Measurements from ENCODE around the gene CATSPERD.
A peak's percentile ranks its signal among the peaks of the same experiment; 100 is the strongest.

Gene CATSPERD

GRCh38 chr19:5787409-5788182, 67.2 kb downstream of the CATSPERD start:
- no peak for DNase-seq (ENCODE audit: low read depth in 2 of 2)

- DNase-seq (ENCODE audit: low read depth in 2 of 2) = no peak
Observed at GRCh38 chr19:5788422-5788821, 68.0 kb downstream of the CATSPERD start.

- DNase-seq (ENCODE audit: low read depth in 2 of 2) = no peak
Observed at GRCh38 chr19:5789351-5789761, 68.9 kb downstream of the CATSPERD start.

- no peak for DNase-seq (ENCODE audit: low read depth in 2 of 2)
Observed at GRCh38 chr19:5789886-5790558, 69.6 kb downstream of the CATSPERD start.

GRCh38 chr19:5790559-5791520, 70.4 kb downstream of the CATSPERD start, which contains the start of gene DUS3L:
DUS3L (minus strand) TSS chr19:5791163; CDS start chr19:5791141, 22 bp downstream.
- DNase-seq (ENCODE audit: low read depth in 2 of 2) = peak; percentile 89 to 90

- DNase-seq (ENCODE audit: low read depth in 2 of 2) = no peak
Observed at GRCh38 chr19:5792224-5792623, 71.8 kb downstream of the CATSPERD start.

GRCh38 chr19:5793188-5793587, 72.8 kb downstream of the CATSPERD start:
- no peak for DNase-seq (ENCODE audit: low read depth in 2 of 2)

GRCh38 chr19:5795382-5795919, 75.0 kb downstream of the CATSPERD start:
- no peak for DNase-seq (ENCODE audit: low read depth in 2 of 2)

GRCh38 chr19:5798244-5798643, 77.8 kb downstream of the CATSPERD start:
- no peak for DNase-seq (ENCODE audit: low read depth in 2 of 2)

GRCh38 chr19:5799247-5800241, 79.1 kb downstream of the CATSPERD start:
- no peak for DNase-seq (ENCODE audit: low read depth in 2 of 2)

GRCh38 chr19:5800361-5801270, 80.2 kb downstream of the CATSPERD start:
- no peak for DNase-seq (ENCODE audit: low read depth in 2 of 2)

GRCh38 chr19:5801796-5802619, 81.6 kb downstream of the CATSPERD start:
- no peak for DNase-seq (ENCODE audit: low read depth in 2 of 2)

GRCh38 chr19:5803441-5803751, 83.0 kb downstream of the CATSPERD start:
- DNase-seq (ENCODE audit: low read depth in 2 of 2) = no peak

GRCh38 chr19:5803752-5804515, 83.5 kb downstream of the CATSPERD start:
- DNase-seq (ENCODE audit: low read depth in 2 of 2) = peak; percentile 81 to 87

- DNase-seq (ENCODE audit: low read depth in 2 of 2) = peak in 1 of 2 donors; percentile 11
Observed at GRCh38 chr19:5804516-5805461, 84.4 kb downstream of the CATSPERD start, which contains the start of gene NRTN. NRTN (plus strand) TSS chr19:5805067; CDS start chr19:5824166, 19,099 bp downstream.

GRCh38 chr19:5805462-5806132, 85.2 kb downstream of the CATSPERD start:
- peak in 1 of 2 donors; percentile 10 for DNase-seq (ENCODE audit: low read depth in 2 of 2)

All from stimulated activated CD4-positive, alpha-beta T cell treated with anti-CD3 and anti-CD28 coated beads, Interleukin-1b, Interleukin-23, amount 100 ng/mL, for 1 hour (primary cell).